ENCODE results near the gene MAU2. TPM values are rescaled to one million over a fixed set of nuclear protein-coding genes. Genes with fewer than 3 reads are reported as not detected.

The MAU2 gene
- total RNA-seq, 1 experiment from 2014 or later: 48.4 TPM

- H3K18ac ChIP-seq (ENCODE audit: insufficient read length, low read depth, low read length): no peak overlapping the region
- no peaks in the 10 kb centered on the region for H3K9me3 Mint-ChIP-seq
- H3K23ac ChIP-seq (ENCODE audit: insufficient read length, low read depth, low read length): no peak overlapping the region
- WGBS (ENCODE audit: extremely low coverage, insufficient read length, low lambda C conversion rate): no CpG with 5 or more reads among the region's 2 CpGs
- H3K79me1 ChIP-seq (ENCODE audit: insufficient read depth, low read depth, low read length, poor library complexity, severe bottlenecking): no peaks in the 10 kb centered on the region
- H3K4me1 ChIP-seq (ENCODE audit: insufficient read depth, low read length): 0 out of 2 replicates have a peak, but pooled peaks cover 2% of the 10 kb centered on the region
- H2BK15ac ChIP-seq (ENCODE audit: low read depth, low read length): no peak overlapping the region
- no peak overlapping the region for H4K5ac ChIP-seq (ENCODE audit: insufficient read length, low read depth, low read length)
- no peak overlapping the region for H3K4me3 Mint-ChIP-seq
- H3K27me3 ChIP-seq (ENCODE audit: insufficient read depth, low read length): no peaks in the 10 kb centered on the region
- H2BK120ac ChIP-seq (ENCODE audit: low read depth, low read length, poor library complexity, severe bottlenecking): no peak overlapping the region
- peak overlapping the region in 1 of 3 experiments; percentile 35; a peak in 1 of 7 replicates for H3K27ac Mint-ChIP-seq
- H2AK5ac ChIP-seq (ENCODE audit: insufficient read length, low read length): no peak overlapping the region
- H3K23me2 ChIP-seq (ENCODE audit: insufficient read length, low read depth, low read length, poor library complexity, severe bottlenecking): peaks cover 3% of the 10 kb centered on the region
- H3K9ac ChIP-seq (ENCODE audit: extremely low read depth, insufficient read length, low read length): no peak overlapping the region
- H3K79me2 ChIP-seq (ENCODE audit: insufficient read depth, low read length): peaks cover 3% of the 10 kb centered on the region; the same call in 1 of the 2 replicates
- TF ChIP-seq CTCF (conservative IDR thresholded peaks at IDR 0.05): no peak; the same call in 2 of the 3 replicates
- no peak overlapping the region for H2BK5ac ChIP-seq (ENCODE audit: insufficient read length, low read length)
- H3K36me3 Mint-ChIP-seq (ENCODE audit: insufficient read depth in 1 of 3, low read depth in 3 of 3): peaks cover 7 to 53% (median 39%) of the 10 kb centered on the region in 3 experiments; a peak in 6 of 7 replicates
- peaks cover 10 to 13% of the 10 kb centered on the region in 2 experiments for H3K4me1 Mint-ChIP-seq
- no peak overlapping the region for H3K56ac ChIP-seq (ENCODE audit: insufficient read length, low read depth, low read length)
- H4K8ac ChIP-seq (replicated peaks; ENCODE audit: insufficient read length, low read depth, low read length): no peak overlapping the region
- no peak overlapping the region for H2AFZ ChIP-seq (ENCODE audit: low read length)
- no peak overlapping the region for H3K14ac ChIP-seq (ENCODE audit: insufficient read depth, low read length)
- no peak overlapping the region for H3T11ph ChIP-seq (ENCODE audit: low read length)
- no peak overlapping the region for H3K4ac ChIP-seq (ENCODE audit: low read depth, low read length)
- no peak overlapping the region for H3K4me2 ChIP-seq (ENCODE audit: insufficient read depth, insufficient read length, low read length)
- no peak overlapping the region for H2BK20ac ChIP-seq (ENCODE audit: low read depth, low read length, poor library complexity, severe bottlenecking)
- H2BK12ac ChIP-seq (ENCODE audit: insufficient read length, low read depth, low read length): no peak overlapping the region
- no peaks in the 10 kb centered on the region for H4K20me1 ChIP-seq (ENCODE audit: control insufficient read depth, insufficient read depth, insufficient read length)
- no peak overlapping the region for H3K27ac ChIP-seq (ENCODE audit: insufficient read length, low read depth, low read length)
- no peaks in the 10 kb centered on the region for H3K9me3 ChIP-seq (ENCODE audit: control insufficient read depth, low read depth, low read length)
- no peak for DNase-seq
- H4K91ac ChIP-seq (ENCODE audit: insufficient read length, low read depth, low read length): no peak overlapping the region
- H3K27me3 Mint-ChIP-seq (ENCODE audit: low read depth): no peaks in the 10 kb centered on the region
Measured at GRCh38 chr19:19315444-19315843, 5.2 kb upstream of the MAU2 start.

All from H9 (cell line).